HepG2 (cell line): ENCODE measurements around the gene SUSD2. TPM values are rescaled to one million over a fixed set of nuclear protein-coding genes. Genes with fewer than 3 reads are reported as not detected.
A peak's percentile ranks its signal among the peaks of the same experiment; 100 is the strongest.

Experiments
- ATF4 ChIP-seq, 2 experiments: fragments of 450-650 bp in 1 of 2; sonication (generic) in 1 of 2; formaldehyde crosslinking; IDR thresholded peaks; 2 replicates each; pipeline versions ENCODE4 v1.5.0 to v1.8.0; 2020 to 2022; ENCODE audit warnings: mild to moderate bottlenecking in 1 of 2, missing genetic modification reagents in 1 of 2
- CSRNP2 ChIP-seq: sonication (generic); formaldehyde crosslinking; conservative IDR thresholded peaks from 2 replicates; pipeline ENCODE4 v1.8.0; 2022; ENCODE audit warnings: low read depth, missing genetic modification reagents
- DMAP1 ChIP-seq: IDR thresholded peaks from 2 replicates; pipeline ENCODE4 v1.6.1; 2016
- ELK4 ChIP-seq: sonication (generic); formaldehyde crosslinking; IDR thresholded peaks from 2 replicates; pipeline ENCODE4 v1.9.0; 2021; ENCODE audit warnings: missing genetic modification reagents, borderline replicate concordance
- FOSL1 ChIP-seq: sonication (generic); formaldehyde crosslinking; IDR thresholded peaks from 2 replicates; pipeline ENCODE4 v1.9.0; 2021; ENCODE audit warnings: missing genetic modification reagents, borderline replicate concordance
- KLF9 ChIP-seq: IDR thresholded peaks from 2 replicates; pipeline ENCODE4 v1.6.1; 2016; ENCODE audit warnings: low read depth
- RBAK ChIP-seq: sonication (generic); formaldehyde crosslinking; IDR thresholded peaks from 2 replicates; pipeline ENCODE4 v1.5.1; 2020; ENCODE audit warnings: mild to moderate bottlenecking, missing genetic modification reagents
- SRSF9 ChIP-seq: fragments of 200-400 bp; formaldehyde crosslinking; IDR thresholded peaks from 2 replicates; pipeline ENCODE4 v1.6.1; 2018; ENCODE audit warnings: borderline replicate concordance, mild to moderate bottlenecking, low read depth, low read length; ENCODE audit not compliant: insufficient read depth, poor library complexity, severe bottlenecking
- ZNF263 ChIP-seq: sonication (generic); formaldehyde crosslinking; IDR thresholded peaks from 2 replicates; pipeline ENCODE4 v1.4.0; 2020; ENCODE audit warnings: missing genetic modification reagents
- ZNF430 ChIP-seq: sonication (generic); formaldehyde crosslinking; IDR thresholded peaks from 2 replicates; pipeline ENCODE4 v1.9.0; 2021; ENCODE audit warnings: mild to moderate bottlenecking, missing genetic modification reagents
- ZNF598 ChIP-seq: sonication (generic); formaldehyde crosslinking; IDR thresholded peaks from 2 replicates; pipeline ENCODE4 v1.5.1; 2020; ENCODE audit warnings: mild to moderate bottlenecking, missing genetic modification reagents, borderline replicate concordance
- ZNF792 ChIP-seq: IDR thresholded peaks from 2 replicates; pipeline ENCODE4 v1.6.1; 2016
- polyA plus RNA-seq, 8 experiments: library from polyadenylated mRNA; depleted of rRNA in 3 of 8; stranded (reverse) in 7 of 8; unstranded in 1 of 8; fragments of >200 nt; fragmentation: Illumina TruSeq in 4 of 8; extraction: Trizol in 4 of 8; gene quantifications; 2 replicates each; pipeline versions ENCODE4 v1.2.1 to v1.2.3, GENCODE V29; 2011 to 2016; ENCODE audit warnings: low read depth in 4 of 8, missing spikeins in 1 of 8, mixed read lengths in 1 of 8; ENCODE audit not compliant: insufficient read depth in 1 of 8
- total RNA-seq, 5 experiments: library from RNA; depleted of rRNA; stranded (reverse); fragments of >200 nt; fragmentation: Illumina TruSeq; extraction: Trizol; gene quantifications; 2 replicates each; pipeline ENCODE4 v1.2.3, GENCODE V29; 2016; ENCODE audit warnings: low read depth in 1 of 5
- TF ChIP-seq, protein P1 (sequence below): sonication (generic); formaldehyde crosslinking; IDR thresholded peaks from 2 replicates; pipeline ENCODE4 v1.8.0; 2022; ENCODE audit warnings: missing genetic modification reagents, low read depth, mild to moderate bottlenecking, borderline replicate concordance
- TF ChIP-seq, protein P2 (sequence below): sonication (generic); formaldehyde crosslinking; conservative IDR thresholded peaks from 2 replicates; pipeline ENCODE4 v1.4.0; 2020; ENCODE audit warnings: mild to moderate bottlenecking, missing genetic modification reagents, moderate library complexity
- TF ChIP-seq, protein P3 (sequence below): IDR thresholded peaks from 2 replicates; pipeline ENCODE4 v1.6.1; 2012; ENCODE audit warnings: low read length, improper control_type of control experiment

SUSD2 gene
- total and polyA plus RNA-seq, 2 of the 13 experiments (the other 11 are each of a cell fraction or from before 2014, with no cell fraction given): 2.1 to 11.0 TPM

DNA sequence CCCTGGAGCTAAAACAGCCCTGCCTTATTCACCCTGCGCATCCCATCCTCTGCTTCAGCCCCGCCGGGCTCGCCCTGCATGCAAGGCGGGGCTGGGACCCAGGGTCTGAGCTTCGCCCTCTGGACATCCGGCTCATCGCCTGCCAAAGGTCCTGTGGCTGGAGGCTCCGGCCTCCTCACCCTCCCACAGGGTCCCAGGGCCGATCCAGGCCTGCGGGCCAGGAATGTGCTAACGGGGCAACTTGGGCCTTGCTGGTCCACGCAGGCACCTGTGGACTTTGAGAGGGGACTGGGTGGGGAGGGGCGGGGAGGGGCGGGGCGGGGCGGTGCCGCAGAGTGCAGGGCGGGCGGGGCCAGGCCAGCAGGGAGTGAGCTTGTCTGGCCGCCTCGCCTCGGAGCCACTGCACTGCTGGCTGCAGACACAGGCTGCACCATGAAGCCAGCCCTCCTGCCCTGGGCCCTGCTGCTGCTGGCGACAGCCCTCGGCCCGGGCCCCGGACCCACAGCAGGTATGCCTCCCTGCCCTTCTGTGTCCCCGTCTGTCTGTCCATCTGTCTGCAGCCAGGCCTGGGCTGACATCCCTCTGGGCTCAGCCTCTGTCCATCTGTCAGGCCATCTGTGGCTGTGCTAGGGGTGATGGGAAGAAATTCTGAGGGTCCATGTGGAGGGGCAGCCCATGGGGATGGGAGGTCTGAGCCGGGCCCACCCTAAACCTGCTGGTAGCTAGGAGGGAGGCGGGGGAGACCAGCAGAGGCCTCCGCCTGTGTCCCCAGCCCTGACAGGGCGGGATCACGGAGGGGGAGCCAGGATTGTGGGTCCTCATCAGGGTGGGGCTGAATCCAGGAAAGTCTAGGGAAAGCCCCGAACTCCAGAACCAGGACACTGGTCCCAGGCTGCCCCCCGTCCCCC is at the start of gene SUSD2 (continued):
- TF ChIP-seq SRSF9: no peak
- no peak for TF ChIP-seq ZNF598 (CRISPR knock-in tag)
- TF ChIP-seq ZNF263 (CRISPR knock-in tag): peak; percentile 38; the same call in 1 of the 2 replicates
- no peak for TF ChIP-seq KLF9 (CRISPR knock-in tag)
- TF ChIP-seq ELK4: no peak
- TF ChIP-seq CSRNP2 (CRISPR knock-in tag): no peak
- TF ChIP-seq ATF4 (CRISPR knock-in tag; IDR thresholded peaks at IDR 0.05): no peak
- TF ChIP-seq, protein P1, sequence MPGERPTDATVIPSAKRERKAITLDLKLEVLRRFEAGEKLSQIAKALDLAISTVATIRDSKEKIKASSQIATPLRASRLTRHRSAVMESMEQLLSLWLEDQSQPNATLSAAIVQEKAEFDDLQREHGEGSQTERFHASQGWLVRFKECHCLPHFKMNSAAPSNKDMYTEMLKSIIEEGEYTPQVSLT (CRISPR knock-in tag): no peak
- no peak for TF ChIP-seq ZNF792 (CRISPR knock-in tag)
- peak; percentile 72 for TF ChIP-seq DMAP1 (CRISPR knock-in tag)
- TF ChIP-seq, protein P2, sequence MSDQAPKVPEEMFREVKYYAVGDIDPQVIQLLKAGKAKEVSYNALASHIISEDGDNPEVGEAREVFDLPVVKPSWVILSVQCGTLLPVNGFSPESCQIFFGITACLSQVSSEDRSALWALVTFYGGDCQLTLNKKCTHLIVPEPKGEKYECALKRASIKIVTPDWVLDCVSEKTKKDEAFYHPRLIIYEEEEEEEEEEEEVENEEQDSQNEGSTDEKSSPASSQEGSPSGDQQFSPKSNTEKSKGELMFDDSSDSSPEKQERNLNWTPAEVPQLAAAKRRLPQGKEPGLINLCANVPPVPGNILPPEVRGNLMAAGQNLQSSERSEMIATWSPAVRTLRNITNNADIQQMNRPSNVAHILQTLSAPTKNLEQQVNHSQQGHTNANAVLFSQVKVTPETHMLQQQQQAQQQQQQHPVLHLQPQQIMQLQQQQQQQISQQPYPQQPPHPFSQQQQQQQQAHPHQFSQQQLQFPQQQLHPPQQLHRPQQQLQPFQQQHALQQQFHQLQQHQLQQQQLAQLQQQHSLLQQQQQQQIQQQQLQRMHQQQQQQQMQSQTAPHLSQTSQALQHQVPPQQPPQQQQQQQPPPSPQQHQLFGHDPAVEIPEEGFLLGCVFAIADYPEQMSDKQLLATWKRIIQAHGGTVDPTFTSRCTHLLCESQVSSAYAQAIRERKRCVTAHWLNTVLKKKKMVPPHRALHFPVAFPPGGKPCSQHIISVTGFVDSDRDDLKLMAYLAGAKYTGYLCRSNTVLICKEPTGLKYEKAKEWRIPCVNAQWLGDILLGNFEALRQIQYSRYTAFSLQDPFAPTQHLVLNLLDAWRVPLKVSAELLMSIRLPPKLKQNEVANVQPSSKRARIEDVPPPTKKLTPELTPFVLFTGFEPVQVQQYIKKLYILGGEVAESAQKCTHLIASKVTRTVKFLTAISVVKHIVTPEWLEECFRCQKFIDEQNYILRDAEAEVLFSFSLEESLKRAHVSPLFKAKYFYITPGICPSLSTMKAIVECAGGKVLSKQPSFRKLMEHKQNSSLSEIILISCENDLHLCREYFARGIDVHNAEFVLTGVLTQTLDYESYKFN (CRISPR knock-in tag): peak; percentile 65
- TF ChIP-seq, protein P3, sequence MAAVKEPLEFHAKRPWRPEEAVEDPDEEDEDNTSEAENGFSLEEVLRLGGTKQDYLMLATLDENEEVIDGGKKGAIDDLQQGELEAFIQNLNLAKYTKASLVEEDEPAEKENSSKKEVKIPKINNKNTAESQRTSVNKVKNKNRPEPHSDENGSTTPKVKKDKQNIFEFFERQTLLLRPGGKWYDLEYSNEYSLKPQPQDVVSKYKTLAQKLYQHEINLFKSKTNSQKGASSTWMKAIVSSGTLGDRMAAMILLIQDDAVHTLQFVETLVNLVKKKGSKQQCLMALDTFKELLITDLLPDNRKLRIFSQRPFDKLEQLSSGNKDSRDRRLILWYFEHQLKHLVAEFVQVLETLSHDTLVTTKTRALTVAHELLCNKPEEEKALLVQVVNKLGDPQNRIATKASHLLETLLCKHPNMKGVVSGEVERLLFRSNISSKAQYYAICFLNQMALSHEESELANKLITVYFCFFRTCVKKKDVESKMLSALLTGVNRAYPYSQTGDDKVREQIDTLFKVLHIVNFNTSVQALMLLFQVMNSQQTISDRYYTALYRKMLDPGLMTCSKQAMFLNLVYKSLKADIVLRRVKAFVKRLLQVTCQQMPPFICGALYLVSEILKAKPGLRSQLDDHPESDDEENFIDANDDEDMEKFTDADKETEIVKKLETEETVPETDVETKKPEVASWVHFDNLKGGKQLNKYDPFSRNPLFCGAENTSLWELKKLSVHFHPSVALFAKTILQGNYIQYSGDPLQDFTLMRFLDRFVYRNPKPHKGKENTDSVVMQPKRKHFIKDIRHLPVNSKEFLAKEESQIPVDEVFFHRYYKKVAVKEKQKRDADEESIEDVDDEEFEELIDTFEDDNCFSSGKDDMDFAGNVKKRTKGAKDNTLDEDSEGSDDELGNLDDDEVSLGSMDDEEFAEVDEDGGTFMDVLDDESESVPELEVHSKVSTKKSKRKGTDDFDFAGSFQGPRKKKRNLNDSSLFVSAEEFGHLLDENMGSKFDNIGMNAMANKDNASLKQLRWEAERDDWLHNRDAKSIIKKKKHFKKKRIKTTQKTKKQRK: no peak
- no peak for TF ChIP-seq ZNF430 (CRISPR knock-in tag)
- TF ChIP-seq FOSL1 (CRISPR knock-in tag): no peak
- TF ChIP-seq RBAK: no peak
